Stromal cell of bone marrow (primary cell): ENCODE results near the gene SCGB1C1.

ENCODE experiments used
- DNase-seq: peaks from one replicate; pipeline ENCODE4 v3.0.0-alpha.2; 2012; ENCODE audit warnings: low read depth

SCGB1C1 gene

DNA sequence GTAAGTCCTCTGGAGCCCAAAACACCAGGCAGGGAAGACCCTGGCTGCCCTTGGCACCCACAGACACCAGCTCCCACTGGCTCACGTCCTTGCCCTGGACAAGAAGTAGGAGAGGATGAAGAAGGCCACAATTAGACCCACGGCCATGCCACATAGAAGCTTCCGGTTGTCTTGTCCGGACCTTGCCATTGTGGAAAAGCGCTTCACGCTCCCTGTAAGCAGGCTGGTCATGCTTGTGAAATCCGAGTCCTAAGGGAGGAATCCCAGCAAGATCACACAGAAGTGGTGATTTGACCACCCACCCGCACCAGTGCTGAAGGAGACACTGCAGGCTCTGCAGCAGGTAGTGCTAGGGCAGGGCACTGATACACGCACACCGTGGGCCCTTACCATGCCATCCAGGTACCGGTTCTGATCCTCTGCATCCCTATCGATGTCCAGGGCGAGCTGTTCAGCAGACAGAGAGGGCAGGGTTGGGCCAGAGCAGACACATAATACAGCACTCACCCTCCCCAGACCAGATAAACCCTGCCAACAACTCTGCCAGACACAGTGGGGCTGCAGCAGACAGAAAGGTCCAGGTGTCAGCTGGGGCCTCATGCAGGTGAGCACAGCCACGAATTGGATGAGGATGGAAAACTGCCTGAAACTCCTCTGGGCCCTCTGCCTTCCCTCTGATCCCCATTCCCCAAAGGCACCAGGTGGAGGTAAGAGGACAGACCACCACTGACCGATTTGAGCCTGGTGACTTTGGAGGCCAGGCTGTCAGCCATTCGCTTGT lies 12.5 kb downstream of the SCGB1C1 start:
- DNase-seq, result no peak

DNA sequence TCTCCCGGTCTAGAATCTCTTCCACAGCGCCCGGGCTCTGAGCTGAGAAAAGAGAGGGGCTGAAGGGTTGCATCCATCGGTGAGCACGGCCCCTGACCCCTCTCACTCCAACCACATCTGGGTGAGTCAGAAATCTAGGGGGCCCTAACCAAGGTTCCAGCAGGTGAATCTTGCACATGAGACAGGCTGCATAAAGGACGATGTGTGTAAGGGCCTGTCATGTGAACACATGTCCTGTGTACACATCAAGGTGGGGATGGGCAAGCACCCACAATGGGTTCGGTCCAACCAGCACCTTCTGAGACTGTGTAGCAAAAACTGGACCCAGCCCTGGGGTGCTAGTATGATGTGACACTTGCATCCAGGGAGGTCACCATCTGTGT lies 13.1 kb downstream of the SCGB1C1 start:
- no peak for DNase-seq

DNA sequence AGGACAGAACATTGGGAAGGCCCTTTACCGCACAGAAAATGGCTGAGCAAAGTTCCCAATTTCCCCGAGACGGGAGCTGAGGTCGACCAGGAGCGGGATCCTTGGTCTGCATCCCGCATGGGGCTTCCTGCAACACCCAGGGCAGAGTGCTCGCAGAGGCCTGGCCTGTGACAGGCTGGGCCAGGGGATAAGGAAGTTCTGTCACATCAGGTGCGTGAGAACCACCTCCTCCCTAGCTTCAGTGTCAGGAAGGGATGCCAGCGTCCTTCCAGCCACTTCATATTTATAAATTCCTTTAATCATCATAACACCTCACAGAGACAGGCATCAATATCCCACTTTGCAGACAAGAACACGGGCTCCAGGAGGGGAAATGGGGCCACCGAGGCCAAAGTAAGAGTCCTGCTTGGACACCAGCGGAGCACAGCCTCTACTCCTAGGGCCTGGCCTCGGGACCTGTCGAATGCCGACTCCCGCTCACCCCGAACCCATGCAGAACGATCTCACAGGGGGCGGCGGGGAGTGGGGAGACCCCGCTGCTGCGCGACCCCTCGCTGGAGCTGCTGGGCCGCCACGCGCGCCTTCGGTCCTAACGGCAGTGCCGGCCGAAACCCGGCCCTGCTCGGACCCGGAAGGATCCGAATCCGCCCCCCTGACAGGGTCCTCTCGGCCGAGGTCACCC lies 13.8 kb downstream of the SCGB1C1 start:
- no peak for DNase-seq

DNA sequence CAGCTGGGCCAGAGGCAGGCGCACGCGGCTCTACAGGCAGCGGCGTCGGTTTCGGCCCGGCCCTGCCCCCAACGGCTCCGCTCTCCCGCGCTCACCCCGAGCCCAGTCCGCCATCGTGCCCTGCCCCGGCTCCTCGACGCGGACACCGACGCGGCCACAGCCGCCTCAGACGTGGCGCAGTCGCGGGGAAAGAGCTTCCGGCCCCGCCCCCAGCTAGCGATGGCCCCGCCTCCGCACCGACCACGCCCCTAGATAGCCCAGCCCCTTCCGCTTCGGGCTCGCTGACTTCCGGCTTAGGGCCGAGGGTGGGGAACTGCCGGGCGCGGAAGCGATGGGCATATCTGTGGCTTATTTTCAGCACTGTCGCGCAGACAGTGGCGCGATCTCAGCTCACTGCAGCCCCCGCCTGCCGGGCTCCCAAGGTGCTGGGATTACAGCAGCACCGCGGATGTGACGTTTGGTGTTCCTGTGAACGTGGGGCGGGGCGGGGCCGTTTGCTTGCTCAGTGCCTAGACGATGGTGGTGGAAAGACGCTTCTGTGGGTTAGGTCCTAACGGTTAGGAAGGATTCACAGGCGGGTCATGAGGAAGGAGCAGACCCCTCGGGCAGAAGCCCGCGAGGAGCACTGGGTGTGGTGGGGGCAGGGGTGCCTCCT lies 14.5 kb downstream of the SCGB1C1 start, which contains the start of the genes BET1L and RIC8A:
Gene BET1L (minus strand): TSS at position 192 of the 655 bp plus-strand sequence. CDS start 78 bp downstream, at position 114.
Gene RIC8A (plus strand): TSS at position 501 of the 655 bp plus-strand sequence. CDS start 1,147 bp downstream, outside the sequence.
- DNase-seq, result peak; percentile 96

DNA sequence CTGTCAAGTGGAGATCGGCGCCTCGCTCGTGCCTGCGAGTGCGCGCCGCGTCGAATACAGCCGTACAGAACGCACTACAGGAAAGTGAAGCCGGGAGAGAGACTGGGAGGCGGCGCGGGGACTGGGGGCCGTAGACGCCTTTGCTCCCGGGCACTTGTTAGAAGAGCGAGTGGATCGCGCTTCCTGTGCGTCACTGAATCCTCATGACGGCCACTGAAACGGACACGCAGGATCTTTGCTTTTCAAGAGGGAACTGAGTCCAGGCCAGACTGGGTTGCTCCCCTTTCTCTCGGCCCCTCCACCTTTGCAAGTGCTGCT lies 14.9 kb downstream of the SCGB1C1 start:
- no peak for DNase-seq

DNA sequence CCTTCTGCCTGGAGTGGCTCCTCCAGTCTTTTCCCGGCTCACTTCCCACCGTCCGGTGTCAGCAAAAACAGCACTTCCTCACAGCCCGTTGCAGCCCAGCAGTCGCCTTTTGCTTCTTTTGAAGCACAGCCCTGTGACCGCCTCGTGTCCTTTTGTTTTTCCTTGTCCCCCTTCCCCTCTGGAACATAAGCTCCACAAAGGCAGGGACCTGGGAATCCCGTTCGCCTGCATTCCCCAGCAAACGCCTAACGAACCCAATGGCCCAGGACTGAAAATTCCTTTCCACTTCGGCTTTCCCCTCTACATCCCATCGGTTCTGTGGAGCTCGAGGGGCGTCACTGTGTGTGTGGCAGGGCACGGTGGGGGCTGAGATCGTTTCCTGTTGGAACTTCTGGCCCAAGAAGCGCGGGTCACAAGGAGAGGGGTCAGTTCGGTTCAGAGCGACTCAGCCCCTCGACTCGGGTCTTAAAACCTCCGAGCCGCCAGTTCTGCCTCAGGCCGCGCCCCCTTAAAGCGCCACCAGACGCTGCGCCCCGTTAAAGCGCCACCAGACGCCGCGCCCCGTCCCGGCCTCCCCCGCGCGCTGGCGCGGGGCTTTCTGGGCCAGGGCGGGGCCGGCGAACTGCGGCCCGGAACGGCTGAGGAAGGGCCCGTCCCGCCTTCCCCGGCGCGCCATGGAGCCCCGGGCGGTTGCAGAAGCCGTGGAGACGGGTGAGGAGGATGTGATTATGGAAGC lies 15.5 kb downstream of the SCGB1C1 start:
- DNase-seq, result peak; percentile 54

DNA sequence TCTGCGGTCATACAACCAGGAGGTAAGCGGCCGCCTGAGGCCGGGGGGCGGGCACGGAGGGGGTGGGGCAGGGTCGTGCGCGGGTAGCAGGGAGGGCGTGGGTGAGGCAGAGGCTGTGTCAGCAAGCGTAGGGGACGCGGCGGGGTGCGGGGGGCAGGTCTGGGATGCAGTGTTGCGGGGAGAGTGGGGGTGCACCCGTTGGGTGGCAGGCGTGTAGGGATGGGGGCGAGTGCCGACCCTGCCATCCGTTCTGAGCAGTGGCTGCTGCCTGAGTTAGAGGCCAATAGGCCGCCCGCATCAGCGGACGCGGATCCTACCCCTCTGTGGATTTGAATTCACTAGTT lies 16.0 kb downstream of the SCGB1C1 start:
- DNase-seq, result no peak

DNA sequence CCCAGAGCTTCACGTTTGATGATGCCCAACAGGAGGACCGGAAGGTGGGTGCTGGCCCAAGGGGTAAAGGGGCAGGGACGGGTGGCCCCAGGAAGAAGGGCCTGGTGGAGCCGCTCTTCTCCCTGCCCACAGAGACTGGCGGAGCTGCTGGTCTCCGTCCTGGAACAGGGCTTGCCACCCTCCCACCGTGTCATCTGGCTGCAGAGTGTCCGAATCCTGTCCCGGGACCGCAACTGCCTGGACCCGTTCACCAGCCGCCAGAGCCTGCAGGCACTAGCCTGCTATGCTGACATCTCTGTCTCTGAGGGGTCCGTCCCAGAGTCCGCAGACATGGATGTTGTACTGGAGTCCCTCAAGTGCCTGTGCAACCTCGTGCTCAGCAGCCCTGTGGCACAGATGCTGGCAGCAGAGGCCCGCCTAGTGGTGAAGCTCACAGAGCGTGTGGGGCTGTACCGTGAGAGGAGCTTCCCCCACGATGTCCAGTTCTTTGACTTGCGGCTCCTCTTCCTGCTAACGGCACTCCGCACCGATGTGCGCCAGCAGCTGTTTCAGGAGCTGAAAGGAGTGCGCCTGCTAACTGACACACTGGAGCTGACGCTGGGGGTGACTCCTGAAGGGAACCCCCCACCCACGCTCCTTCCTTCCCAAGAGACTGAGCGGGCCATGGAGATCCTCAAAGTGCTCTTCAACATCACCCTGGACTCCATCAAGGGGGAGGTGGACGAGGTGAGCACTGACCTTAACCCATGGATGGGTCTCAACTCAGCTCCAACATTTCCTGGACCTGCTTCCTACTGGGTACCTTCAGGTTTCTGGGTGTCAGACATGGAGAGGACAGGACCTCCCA lies 16.6 kb downstream of the SCGB1C1 start:
- DNase-seq, result no peak

DNA sequence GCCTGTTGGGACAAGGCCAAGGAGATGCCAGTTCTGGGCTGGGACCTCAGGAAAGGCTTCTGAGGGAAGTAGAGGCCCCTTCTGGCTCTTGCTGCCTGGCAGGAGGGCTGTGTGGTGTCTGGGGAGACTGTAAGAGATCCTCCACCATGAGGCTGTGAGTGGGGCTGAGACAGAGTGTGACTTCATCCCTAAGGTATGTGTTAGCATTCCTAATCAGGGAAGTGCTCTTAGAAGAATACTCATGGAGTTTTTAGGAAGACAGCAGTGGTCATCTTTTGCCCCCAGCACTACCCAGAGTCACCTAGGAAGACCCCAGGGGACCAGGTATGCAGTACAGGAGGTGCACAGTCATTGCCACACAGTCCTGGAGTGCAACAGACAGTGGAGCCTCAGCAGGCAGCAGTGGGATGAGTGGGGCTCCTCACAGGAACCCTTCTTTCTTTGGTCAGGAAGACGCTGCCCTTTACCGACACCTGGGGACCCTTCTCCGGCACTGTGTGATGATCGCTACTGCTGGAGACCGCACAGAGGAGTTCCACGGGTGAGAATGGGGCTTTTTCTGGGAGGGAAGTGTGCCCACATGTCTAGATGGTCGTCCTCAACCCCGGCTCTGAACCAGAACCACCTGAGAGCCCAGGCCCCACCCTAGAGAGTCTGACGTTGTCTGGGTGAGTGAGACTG lies 17.4 kb downstream of the SCGB1C1 start:
- no peak for DNase-seq

DNA sequence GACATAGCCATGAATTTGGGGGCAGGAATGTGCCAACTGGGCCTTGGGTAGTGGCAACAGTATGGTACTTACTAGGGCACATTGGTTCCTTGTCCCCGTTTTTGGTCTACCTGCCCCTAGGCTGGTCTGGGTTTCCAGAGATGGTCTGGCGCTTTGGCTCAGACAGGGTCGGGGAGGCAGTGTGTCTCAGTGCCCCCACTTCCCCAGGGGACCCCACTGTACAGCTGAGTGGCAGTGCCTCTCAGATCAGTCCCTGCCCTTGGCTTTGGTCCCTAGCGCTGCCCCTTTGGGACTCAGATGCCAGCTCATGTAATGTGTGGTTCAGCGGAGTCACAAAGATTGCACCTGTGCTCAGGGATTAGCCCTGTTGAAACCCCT lies 17.9 kb downstream of the SCGB1C1 start:
- DNase-seq, result no peak

DNA sequence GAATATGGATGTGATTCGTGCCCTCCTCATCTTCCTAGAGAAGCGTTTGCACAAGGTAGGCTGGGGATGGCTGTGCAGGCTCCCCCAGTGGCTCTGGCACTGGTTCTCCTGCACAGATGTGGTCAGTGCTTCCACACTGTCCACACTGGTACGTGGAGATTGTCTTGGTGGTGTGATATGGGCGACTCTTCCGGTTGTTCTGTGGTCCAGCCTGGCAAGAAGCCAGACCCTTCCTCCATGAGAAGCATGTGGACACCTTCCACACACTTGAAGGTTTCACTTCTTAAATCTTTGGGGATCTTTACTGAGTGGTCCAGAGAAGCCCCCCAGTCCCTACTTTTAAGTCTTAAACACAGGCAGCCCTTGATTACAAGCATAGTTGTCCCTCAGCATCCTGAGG lies 18.4 kb downstream of the SCGB1C1 start:
- DNase-seq, result no peak

DNA sequence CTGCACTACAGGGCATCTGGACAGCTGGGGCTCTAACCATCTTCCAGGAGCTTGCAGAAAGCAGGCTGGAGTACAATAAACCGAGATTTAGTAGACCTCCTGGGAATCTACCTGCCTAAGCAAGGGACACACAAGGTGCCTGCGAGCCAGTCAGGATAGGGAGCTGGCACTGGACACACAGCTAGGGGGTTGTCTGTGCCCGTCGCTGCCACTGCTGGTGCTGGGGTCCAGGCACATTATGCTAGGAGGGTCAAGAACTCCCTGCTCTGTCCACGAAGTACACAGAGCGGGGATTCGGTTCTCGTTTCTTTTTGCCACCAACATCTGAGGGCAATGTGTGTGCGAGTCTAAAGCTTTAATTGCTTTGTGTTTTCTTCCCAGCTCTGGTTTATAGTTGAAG lies 18.9 kb downstream of the SCGB1C1 start:
- no peak for DNase-seq

DNA sequence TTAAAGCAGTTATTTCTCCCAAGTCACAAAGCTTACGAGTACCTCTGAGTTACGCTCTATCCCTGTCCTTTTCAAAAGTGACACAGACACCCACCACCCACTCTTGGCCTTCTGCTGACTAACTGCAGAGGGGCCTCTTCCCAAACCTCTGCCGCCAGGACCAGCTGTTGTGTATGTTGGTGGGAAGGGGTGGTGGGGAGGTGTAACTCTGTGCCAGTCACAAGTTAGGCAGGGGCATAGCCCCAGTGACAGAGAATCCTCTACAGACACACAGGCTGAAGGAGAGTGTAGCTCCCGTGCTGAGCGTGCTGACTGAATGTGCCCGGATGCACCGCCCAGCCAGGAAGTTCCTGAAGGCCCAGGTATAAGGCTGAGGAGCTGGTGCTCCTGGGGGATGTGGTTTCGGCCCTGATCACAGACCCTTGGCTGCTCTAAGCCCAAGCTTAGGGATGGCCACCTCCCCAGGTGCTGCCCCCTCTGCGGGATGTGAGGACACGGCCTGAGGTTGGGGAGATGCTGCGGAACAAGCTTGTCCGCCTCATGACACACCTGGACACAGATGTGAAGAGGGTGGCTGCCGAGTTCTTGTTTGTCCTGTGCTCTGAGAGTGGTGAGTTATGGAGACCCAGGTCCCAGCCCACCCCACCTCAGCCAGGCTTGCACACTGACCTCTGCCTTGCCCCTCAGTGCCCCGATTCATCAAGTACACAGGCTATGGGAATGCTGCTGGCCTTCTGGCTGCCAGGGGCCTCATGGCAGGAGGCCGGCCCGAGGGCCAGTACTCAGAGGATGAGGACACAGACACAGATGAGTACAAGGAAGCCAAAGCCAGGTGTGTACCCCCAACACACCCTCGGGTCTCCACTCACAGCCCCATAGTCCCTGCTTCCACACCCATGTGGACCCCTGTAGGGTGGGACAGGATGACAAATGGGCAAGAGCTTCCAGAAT lies 19.5 kb downstream of the SCGB1C1 start:
- no peak for DNase-seq

DNA sequence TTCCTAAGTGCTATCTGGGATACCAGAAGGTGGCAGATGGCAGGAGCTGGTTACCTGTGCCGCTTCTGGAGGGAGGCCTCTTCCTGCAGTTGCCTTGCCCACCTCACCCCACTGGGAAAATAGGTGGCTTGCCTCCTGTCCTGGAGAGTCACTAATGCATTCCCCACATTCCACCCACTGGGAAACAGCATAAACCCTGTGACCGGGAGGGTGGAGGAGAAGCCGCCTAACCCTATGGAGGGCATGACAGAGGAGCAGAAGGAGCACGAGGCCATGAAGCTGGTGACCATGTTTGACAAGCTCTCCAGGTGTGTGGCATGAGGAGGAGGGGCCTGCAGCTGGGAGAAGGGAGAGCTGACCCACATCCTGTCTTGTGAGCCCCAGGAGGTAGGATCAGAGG lies 20.2 kb downstream of the SCGB1C1 start:
- DNase-seq, result no peak

DNA sequence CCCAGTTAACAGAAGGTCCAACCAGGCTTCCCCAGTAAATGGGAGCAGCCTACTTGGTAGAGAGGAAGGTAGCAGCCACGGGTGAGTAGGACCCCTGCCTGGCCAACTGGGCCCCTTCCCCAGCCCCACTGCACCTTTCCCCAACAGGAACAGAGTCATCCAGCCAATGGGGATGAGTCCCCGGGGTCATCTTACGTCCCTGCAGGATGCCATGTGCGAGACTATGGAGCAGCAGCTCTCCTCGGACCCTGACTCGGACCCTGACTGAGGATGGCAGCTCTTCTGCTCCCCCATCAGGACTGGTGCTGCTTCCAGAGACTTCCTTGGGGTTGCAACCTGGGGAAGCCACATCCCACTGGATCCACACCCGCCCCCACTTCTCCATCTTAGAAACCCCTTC lies 21.2 kb downstream of the SCGB1C1 start:
- DNase-seq, result no peak

DNA sequence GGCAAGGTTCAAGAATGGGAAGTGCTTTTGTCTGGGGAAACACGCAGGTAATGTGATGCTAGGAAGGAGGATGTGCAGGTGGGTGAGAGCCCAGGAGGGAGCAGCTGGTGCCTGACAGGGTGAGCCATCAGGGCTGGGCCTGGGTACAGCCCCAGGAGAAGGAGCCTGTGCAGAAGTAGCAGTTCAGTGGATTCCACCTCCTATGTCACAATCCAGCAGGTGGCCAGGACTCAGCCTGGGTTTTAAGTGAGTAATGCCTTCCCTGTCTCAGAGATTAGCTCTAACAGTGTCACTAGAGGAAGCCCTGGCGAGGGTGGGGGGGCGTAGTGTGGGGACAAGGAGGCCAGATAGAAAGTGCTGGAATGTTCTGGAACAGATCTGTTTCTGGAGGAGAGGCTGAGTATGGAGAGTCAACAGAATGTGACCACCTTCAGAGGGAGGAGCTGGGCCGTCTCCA lies 22.7 kb downstream of the SCGB1C1 start:
- no peak for DNase-seq

DNA sequence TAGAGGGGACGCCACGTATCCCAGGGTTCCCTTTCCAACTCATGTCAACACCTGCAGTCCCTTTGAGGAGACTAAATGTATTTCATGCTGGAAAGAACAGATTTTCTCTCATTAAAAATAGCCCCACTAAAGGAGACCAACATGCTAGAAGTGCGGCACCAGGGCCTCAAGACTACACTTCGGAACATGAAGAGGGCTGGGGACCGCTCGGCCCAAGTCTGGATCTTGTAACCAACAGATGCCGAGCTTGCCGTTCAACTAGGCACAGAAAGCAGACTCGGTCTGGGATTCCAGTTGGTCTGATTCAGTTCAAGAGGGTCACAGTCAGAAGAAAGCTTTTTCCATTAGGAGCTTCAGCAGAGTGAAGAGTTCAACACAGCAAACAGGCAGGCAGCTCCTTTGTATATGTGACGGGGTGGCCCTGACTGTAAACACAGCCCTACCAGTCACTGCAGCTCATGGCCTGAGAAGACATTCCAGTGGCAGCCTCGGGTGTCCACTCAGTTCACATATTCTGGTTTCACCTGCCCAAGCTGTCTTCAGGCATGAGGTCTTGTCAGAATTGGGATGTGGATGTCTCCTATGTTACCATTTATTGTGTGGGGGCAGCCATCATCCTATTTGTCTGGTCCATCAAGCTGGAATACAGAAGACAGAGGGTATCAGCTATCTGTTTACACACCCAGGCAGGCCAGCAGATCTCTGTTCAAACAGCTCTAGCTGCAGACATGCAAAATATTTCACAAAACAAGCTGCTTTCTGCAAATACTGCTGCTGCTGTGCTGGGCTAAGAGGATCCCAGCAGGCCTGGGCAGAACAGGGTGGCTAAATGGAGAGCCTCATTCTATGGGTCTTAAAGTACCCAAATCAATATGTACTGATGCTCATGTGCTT lies 23.4 kb downstream of the SCGB1C1 start:
- DNase-seq, result no peak

DNA sequence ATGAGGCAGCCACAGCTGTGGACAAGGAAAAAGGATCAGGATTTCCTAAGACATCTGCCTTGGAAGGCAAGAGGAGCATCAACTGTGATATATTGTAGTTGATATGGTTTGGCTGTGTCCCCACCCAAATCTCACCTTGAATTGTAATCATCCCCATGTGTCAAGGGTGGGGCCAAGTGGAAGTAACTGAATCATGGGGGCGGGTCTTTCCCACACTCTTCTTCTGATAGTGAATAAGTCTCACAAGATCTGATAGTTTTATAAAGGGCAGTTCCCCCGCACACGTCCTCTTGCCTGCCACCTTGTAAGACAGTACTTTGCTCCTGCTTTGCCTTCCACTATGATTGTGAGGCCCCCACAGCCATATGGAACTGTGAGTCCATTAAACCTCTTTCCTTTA lies 24.8 kb downstream of the SCGB1C1 start:
- no peak for DNase-seq
